ENCODE results near the gene MTERF2.
"Not testable (repeated sequence)": the region's sequence is repeated elsewhere in the genome, so short reads cannot be mapped to it uniquely, and the experiment has no call there.

The MTERF2 gene

DNA sequence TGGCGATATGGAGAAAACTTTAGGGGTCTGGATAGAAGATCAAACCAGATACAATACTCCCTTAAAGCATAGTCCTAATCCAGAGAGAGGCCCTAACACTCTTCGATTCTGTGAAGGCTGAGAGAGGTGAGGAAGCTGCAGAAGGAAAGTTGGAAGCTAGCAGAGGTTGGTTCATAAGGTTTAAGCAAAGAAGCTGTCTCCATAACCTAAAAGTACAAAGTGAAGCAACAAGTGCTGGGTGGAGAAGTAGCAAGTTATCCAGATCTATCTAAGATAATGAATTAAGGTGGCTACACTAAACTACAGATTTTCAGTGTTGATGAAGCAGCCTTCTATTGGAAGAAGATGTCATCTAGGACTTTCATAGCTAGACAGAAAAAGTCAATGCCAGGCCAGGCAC, 24.6 kb upstream of the MTERF2 start:
- ATAC-seq (no peak), DNase-seq (no peak)
- no peak overlapping the region for H3K27ac Mint-ChIP-seq
- no peak overlapping the region for H3K4me3 Mint-ChIP-seq
- H3K27me3 Mint-ChIP-seq = no peaks in the 10 kb centered on the region
- H3K4me1 Mint-ChIP-seq = no peaks in the 10 kb centered on the region
- H3K9me3 Mint-ChIP-seq = no peaks in the 10 kb centered on the region

- Mint-ChIP-seq H3K27ac (no peak overlapping the region), H3K4me3 (no peak overlapping the region), H3K27me3 (no peaks in the 10 kb centered on the region), H3K9me3 (peaks cover 0 to 4% of the 10 kb centered on the region in 2 donors), H3K4me1 (no peaks in the 10 kb centered on the region)
- DNase-seq (no peak), ATAC-seq (no peak)
These were observed 20.5 kb upstream of the MTERF2 start for GRCh38 chr12:107007411-107007810.

- not testable (repeated sequence) for H3K4me3 Mint-ChIP-seq, ATAC-seq, DNase-seq, H3K4me1 Mint-ChIP-seq, H3K27me3 Mint-ChIP-seq, H3K9me3 Mint-ChIP-seq, H3K27ac Mint-ChIP-seq
These were observed 15.7 kb upstream of the MTERF2 start for GRCh38 chr12:107002665-107003064.

DNA sequence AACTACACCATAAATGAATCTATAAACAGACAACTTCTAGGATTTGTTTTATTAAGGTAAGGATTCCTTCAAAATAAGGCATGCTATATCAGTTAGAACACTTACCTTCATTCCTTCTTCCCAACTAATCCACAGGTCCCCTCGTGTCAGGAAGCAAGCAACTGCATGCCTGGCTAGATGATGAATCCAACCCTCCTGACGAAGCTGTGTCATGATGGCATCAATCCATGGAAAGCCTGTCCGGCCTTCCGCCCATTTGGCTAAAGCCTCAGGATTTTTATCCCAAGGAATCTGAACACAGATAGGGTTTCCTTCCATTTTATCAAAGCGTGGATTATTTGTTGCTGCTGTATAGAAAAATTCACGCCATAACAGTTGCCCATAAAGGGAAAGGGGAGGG, 12.5 kb upstream of the MTERF2 start:
- DNase-seq (no peak), ATAC-seq (no peak)
- no peaks in the 10 kb centered on the region for H3K4me1 Mint-ChIP-seq
- peaks cover 0 to 4% of the 10 kb centered on the region in 2 donors for H3K9me3 Mint-ChIP-seq
- H3K27ac Mint-ChIP-seq = no peak overlapping the region
- H3K27me3 Mint-ChIP-seq = no peaks in the 10 kb centered on the region
- no peak overlapping the region for H3K4me3 Mint-ChIP-seq

- DNase-seq (no peak), ATAC-seq (no peak)
- Mint-ChIP-seq H3K27ac (no peak overlapping the region), H3K9me3 (peaks cover 0 to 3% of the 10 kb centered on the region in 2 donors), H3K4me1 (no peaks in the 10 kb centered on the region), H3K27me3 (no peaks in the 10 kb centered on the region), H3K4me3 (no peak overlapping the region)
These were observed 11.0 kb upstream of the MTERF2 start for GRCh38 chr12:106997916-106998315.

- H3K4me1 Mint-ChIP-seq, H3K9me3 Mint-ChIP-seq, H3K4me3 Mint-ChIP-seq, H3K27ac Mint-ChIP-seq, H3K27me3 Mint-ChIP-seq, DNase-seq, ATAC-seq: not testable (repeated sequence)
These were observed 9.2 kb upstream of the MTERF2 start for GRCh38 chr12:106996102-106996501.

- ATAC-seq (no peak), DNase-seq (no peak)
- H3K4me3 Mint-ChIP-seq = no peak overlapping the region
- no peaks in the 10 kb centered on the region for H3K4me1 Mint-ChIP-seq
- H3K27ac Mint-ChIP-seq = no peak overlapping the region
- H3K9me3 Mint-ChIP-seq = no peaks in the 10 kb centered on the region
- H3K27me3 Mint-ChIP-seq = no peaks in the 10 kb centered on the region
These were observed 7.8 kb upstream of the MTERF2 start for GRCh38 chr12:106994579-106995220.

- Mint-ChIP-seq H3K27me3 (no peaks in the 10 kb centered on the region), H3K4me1 (peaks cover 44% of the 10 kb centered on the region), H3K27ac (peak overlapping the region; percentile 69 to 88), H3K9me3 (peaks cover 17 to 24% of the 10 kb centered on the region in 2 donors), H3K4me3 (peak overlapping the region; percentile 95 to 97)
- ATAC-seq (no peak), DNase-seq (no peak)
These were observed 900 bp upstream of the MTERF2 start for GRCh38 chr12:106987846-106988245.

DNA sequence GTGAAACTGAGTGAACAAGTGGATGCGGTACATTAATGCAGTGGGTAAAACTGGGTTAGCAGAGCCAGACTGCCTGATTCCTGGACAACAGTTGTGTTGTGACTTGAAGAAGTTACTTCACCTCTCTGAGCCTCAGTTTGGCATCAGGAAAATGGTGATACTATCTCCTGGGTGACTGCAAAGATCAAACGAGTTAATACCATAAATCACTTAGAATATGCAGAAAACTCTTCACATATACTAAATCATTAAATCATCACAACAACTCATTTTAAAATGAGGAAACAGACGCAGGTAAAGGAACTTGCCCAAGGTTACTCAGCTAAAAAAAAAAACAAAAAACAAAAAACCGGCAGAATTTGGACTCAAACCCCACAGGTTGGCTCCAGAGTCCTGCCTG, 811 bp downstream of the MTERF2 start:
- Mint-ChIP-seq H3K9me3 (peaks cover 17 to 24% of the 10 kb centered on the region in 2 donors), H3K27ac (peak overlapping the region in 1 of 2 donors; percentile 96), H3K4me1 (peaks cover 44% of the 10 kb centered on the region), H3K27me3 (no peaks in the 10 kb centered on the region), H3K4me3 (peak overlapping the region; percentile 95 to 97)
- ATAC-seq (no peak), DNase-seq (no peak)

DNA sequence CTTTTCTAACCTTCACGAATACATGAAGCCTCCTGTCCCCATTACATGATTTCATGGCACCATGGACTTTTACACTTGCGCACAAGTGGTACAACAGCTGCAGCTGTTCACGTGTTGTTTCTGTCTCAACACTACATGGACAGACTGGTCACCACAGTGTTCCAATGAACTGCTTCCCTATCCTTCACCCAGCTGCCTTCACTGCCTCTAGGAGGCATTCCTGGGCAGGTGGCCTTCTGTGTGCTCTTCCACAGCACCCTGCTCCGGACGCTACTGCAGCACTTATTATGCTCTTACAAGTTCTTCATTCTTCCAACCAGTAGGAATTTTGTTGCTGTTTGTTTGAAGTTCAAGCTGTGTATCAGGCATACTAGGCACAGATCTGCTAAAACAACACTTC, 1.5 kb downstream of the MTERF2 start:
- ATAC-seq (no peak), DNase-seq (no peak)
- Mint-ChIP-seq H3K9me3 (peaks cover 17 to 24% of the 10 kb centered on the region in 2 donors), H3K4me1 (peaks cover 44% of the 10 kb centered on the region), H3K4me3 (peak overlapping the region; percentile 28 to 95), H3K27me3 (no peaks in the 10 kb centered on the region), H3K27ac (no peak overlapping the region)

GRCh38 chr12:106984588-106985137, 2.3 kb downstream of the MTERF2 start:
- Mint-ChIP-seq H3K9me3 (peaks cover 17 to 24% of the 10 kb centered on the region in 2 donors), H3K4me1 (peaks cover 44% of the 10 kb centered on the region), H3K27ac (peak overlapping the region in 1 of 2 donors; percentile 0), H3K4me3 (peak overlapping the region; percentile 0 to 4), H3K27me3 (no peaks in the 10 kb centered on the region)
- ATAC-seq (no peak), DNase-seq (no peak)

DNA sequence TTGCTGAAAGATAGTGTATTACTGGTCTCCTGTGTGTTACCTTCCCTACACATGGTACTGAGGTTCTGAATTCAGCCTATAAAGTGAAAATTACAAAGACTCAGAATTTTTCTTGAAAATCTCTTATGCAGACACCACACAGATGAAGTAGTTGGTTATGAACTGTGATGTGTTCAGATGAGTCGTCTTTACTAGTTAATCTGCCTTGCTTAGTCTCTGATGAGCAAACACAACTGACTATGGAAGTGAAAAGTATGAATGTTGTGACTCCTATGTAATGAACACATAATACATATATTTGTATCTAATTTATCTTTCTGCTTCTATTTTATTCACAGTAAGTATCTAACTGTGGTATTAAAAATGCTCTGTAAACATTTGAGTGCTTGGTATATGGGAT, 4.7 kb downstream of the MTERF2 start:
- Mint-ChIP-seq H3K4me3 (no peak overlapping the region), H3K4me1 (peaks cover 37% of the 10 kb centered on the region), H3K27ac (no peak overlapping the region), H3K27me3 (no peaks in the 10 kb centered on the region), H3K9me3 (peaks cover 17 to 24% of the 10 kb centered on the region in 2 donors)
- ATAC-seq = no peak
- no peak for DNase-seq

GRCh38 chr12:106981788-106982187, 5.2 kb downstream of the MTERF2 start:
- ATAC-seq (no peak), DNase-seq (no peak)
- Mint-ChIP-seq H3K27ac (no peak overlapping the region), H3K4me1 (peaks cover 33% of the 10 kb centered on the region), H3K4me3 (no peak overlapping the region), H3K9me3 (peaks cover 17 to 24% of the 10 kb centered on the region in 2 donors), H3K27me3 (no peaks in the 10 kb centered on the region)

DNA sequence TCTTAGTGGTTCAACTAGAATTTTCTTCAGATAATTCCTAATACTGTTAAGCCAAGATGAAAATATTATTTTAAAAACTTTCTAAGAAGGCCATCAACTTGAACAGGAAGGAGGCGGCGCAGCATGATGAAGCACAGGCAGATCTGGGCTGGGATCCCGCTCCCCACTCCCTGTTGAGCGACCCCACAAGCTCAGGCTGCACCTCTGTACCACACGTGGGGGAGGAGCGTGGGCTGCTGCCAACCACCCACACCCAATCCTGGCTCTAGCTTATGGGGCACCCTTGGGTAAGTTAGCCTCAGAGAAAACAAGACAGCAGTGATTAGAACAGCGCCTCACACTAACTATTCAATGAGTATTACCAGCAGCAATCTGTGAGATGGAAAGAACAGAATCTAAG, 6.0 kb downstream of the MTERF2 start:
- H3K27me3 Mint-ChIP-seq = no peaks in the 10 kb centered on the region
- H3K4me3 Mint-ChIP-seq = no peak overlapping the region
- peaks cover 31% of the 10 kb centered on the region for H3K4me1 Mint-ChIP-seq
- H3K27ac Mint-ChIP-seq = no peak overlapping the region
- ATAC-seq = no peak
- peaks cover 17 to 24% of the 10 kb centered on the region in 2 donors for H3K9me3 Mint-ChIP-seq
- no peak for DNase-seq

DNA sequence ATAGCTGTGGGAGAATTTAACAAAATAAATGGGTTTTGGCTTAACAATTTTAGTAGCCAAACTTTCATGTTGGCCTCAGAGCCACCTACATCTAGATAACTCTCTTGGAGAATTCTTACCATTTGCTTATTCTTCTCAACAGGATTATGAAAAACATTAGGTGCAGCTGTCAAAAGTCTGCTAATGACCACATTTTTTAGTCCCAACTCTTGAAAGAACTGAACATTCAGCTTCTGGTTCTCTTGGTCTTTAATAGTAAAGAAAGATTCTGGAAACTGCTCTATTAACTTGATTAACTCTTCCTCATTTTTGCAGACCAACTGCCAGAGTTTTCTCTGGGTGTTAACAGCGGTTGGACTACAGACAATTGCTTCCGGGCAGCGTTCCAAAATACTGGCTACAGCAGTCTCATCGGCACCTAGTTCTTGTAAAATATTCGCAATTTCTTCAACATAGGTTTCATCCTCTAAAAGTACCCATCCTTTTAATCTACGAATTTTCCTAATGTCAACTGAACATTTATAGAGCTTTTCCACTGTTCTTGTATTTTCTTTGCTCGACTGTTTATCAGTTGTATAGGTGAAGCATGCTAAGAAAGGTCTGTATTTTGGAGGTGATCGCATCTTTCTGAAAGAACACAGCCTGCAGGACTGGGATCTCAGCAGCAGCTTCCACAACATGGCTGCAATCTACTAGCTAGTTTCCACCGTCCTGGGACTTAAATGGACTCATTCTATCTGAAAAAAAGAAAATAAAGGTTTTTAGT, 8.7 kb downstream of the MTERF2 start:
- no peak for DNase-seq
- Mint-ChIP-seq H3K9me3 (no peaks in the 10 kb centered on the region), H3K27ac (peak overlapping the region in 1 of 2 donors; percentile 21), H3K27me3 (no peaks in the 10 kb centered on the region), H3K4me3 (no peak overlapping the region), H3K4me1 (peaks cover 24% of the 10 kb centered on the region)
- ATAC-seq = no peak

DNA sequence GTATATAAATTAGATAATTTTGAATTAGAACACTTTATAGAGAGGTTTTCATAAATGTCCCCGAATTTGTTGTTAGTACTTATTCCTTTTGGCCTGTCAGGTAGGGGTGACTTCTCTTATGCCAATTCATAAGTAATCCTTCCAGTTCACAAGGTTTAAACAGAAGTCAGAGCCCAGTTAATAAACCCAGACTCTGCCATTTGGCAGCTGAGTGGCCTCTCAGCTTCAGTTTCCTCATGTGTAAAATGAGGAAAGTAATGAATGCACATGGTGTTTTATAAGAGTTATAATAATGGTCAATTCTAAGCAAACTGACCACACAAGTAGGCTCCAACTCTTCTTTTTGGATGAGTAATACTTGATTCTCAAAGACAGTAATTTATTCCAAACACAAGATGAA, 10.3 kb downstream of the MTERF2 start:
- ATAC-seq = no peak
- no peaks in the 10 kb centered on the region for H3K9me3 Mint-ChIP-seq
- no peaks in the 10 kb centered on the region for H3K27me3 Mint-ChIP-seq
- H3K27ac Mint-ChIP-seq = no peak overlapping the region
- H3K4me3 Mint-ChIP-seq = no peak overlapping the region
- no peak for DNase-seq
- peaks cover 24% of the 10 kb centered on the region for H3K4me1 Mint-ChIP-seq

Data from stimulated activated naive CD8-positive, alpha-beta T cell treated with anti-CD3 and anti-CD28 coated beads, Interleukin-15, amount 100 ng/mL, for 72 hours (primary cell).